Thoracic aorta (tissue), 2 donors: Measurements from ENCODE around the gene ATF7. TPM values are rescaled to one million over a fixed set of nuclear protein-coding genes. Genes with fewer than 3 reads are reported as not detected.
A peak's percentile ranks its signal among the peaks of the same experiment; 100 is the strongest.

Experiments
- ATAC-seq: fragments of 150-250 bp; one replicate; pipeline ENCODE4 v1.8.0; 2017; ENCODE audit warnings: low read depth; ENCODE audit not compliant: insufficient number of reproducible peaks, low FRiP score
- DNase-seq: peaks from one replicate; pipeline ENCODE4 v3.0.0-alpha.2; 2020; ENCODE audit warnings: low spot score
- H3K27ac ChIP-seq, 2 donors: fragments of 200-600 bp; sonication (generic); 1 replicate in 1 of 2; 2 replicates in 1 of 2; pipeline ENCODE4 v1.5.1; 2016; ENCODE audit warnings: mild to moderate bottlenecking in 2 of 2, moderate library complexity in 2 of 2
- H3K27me3 ChIP-seq: fragments of 200-600 bp; sonication (generic); replicated peaks from 2 replicates; pipeline ENCODE4 v1.6.0; 2016; ENCODE audit warnings: mild to moderate bottlenecking; ENCODE audit not compliant: insufficient read depth
- H3K36me3 ChIP-seq: fragments of 200-600 bp; sonication (generic); one replicate; pipeline ENCODE4 v1.5.1; 2016
- H3K4me1 ChIP-seq, 2 donors: fragments of 200-600 bp; sonication (generic); 1 replicate in 1 of 2; 2 replicates in 1 of 2; pipeline versions ENCODE4 v1.5.1 to v1.6.0; 2016; ENCODE audit warnings: low read depth in 2 of 2, mild to moderate bottlenecking in 1 of 2; ENCODE audit not compliant: control insufficient read depth in 1 of 2
- H3K4me3 ChIP-seq: fragments of 200-600 bp; sonication (generic); 2 replicates; pipeline ENCODE4 v1.5.1; 2016; ENCODE audit warnings: mild to moderate bottlenecking
- H3K9me3 ChIP-seq: fragments of 200-600 bp; sonication (generic); 2 replicates; pipeline ENCODE4 v1.5.1; 2016
- CTCF ChIP-seq: fragments of 200-600 bp; sonication (generic); IDR thresholded peaks from one replicate; pipeline ENCODE4 v1.5.1; 2019; ENCODE audit warnings: antibody characterized with exemption
- total RNA-seq, 2 donors: library from RNA; depleted of rRNA; stranded (reverse); fragments of >200 nt; gene quantifications; one replicate each; pipeline versions ENCODE4 v1.1.0 to v1.2.3, GENCODE V29; 2016

ATF7 gene
- total RNA-seq, 2 donors from 2014 or later, result 24.4 to 82.1 TPM

- ATAC-seq, result no peak
Measured at GRCh38 chr12:53591301-53592206, 34.6 kb downstream of the ATF7 start.

GRCh38 chr12:53590652-53591051 is 35.5 kb downstream of the ATF7 start:
- Histone ChIP-seq H3K4me1 (peaks cover 32 to 75% of the 10 kb centered on the region in 2 donors), H3K27ac (peak overlapping the region; percentile 19 to 72)
- no peak for ATAC-seq

More at GRCh38 chr12:53591301-53592206, 34.6 kb downstream of the ATF7 start:
- Histone ChIP-seq H3K4me1 (peaks cover 32 to 81% of the 10 kb centered on the region in 2 donors), H3K9me3 (no peaks in the 10 kb centered on the region), H3K4me3 (peak overlapping the region; percentile 56), H3K27me3 (no peaks in the 10 kb centered on the region), H3K27ac (peak overlapping the region; percentile 67 to 72), H3K36me3 (no peaks in the 10 kb centered on the region)
- DNase-seq, result no peak
- TF ChIP-seq CTCF, result no peak

GRCh38 chr12:53589915-53590314 is 36.3 kb downstream of the ATF7 start:
- no peak overlapping the region for H3K4me3 ChIP-seq
- H3K27ac ChIP-seq, result no peak overlapping the region
- peaks cover 32 to 75% of the 10 kb centered on the region in 2 donors for H3K4me1 ChIP-seq
- no peaks in the 10 kb centered on the region for H3K27me3 ChIP-seq
- H3K36me3 ChIP-seq, result no peaks in the 10 kb centered on the region
- no peaks in the 10 kb centered on the region for H3K9me3 ChIP-seq
- no peak for ATAC-seq
- DNase-seq, result no peak
- TF ChIP-seq CTCF, result no peak

More at GRCh38 chr12:53590652-53591051, 35.5 kb downstream of the ATF7 start:
- no peak for DNase-seq
- no peaks in the 10 kb centered on the region for H3K27me3 ChIP-seq
- no peak for TF ChIP-seq CTCF
- no peaks in the 10 kb centered on the region for H3K9me3 ChIP-seq
- H3K36me3 ChIP-seq, result no peaks in the 10 kb centered on the region
- H3K4me3 ChIP-seq, result no peak overlapping the region

GRCh38 chr12:53589423-53589822 is 36.8 kb downstream of the ATF7 start:
- Histone ChIP-seq H3K4me3 (no peak overlapping the region), H3K27me3 (no peaks in the 10 kb centered on the region), H3K27ac (no peak overlapping the region), H3K36me3 (no peaks in the 10 kb centered on the region), H3K4me1 (peaks cover 32 to 73% of the 10 kb centered on the region in 2 donors), H3K9me3 (no peaks in the 10 kb centered on the region)
- DNase-seq, result no peak
- TF ChIP-seq CTCF, result no peak
- ATAC-seq, result no peak

- no peaks in the 10 kb centered on the region for H3K27me3 ChIP-seq
- H3K4me1 ChIP-seq, result peaks cover 21 to 60% of the 10 kb centered on the region in 2 donors
- H3K36me3 ChIP-seq, result no peaks in the 10 kb centered on the region
- DNase-seq (no peak), ATAC-seq (no peak)
- no peak for TF ChIP-seq CTCF
- no peaks in the 10 kb centered on the region for H3K9me3 ChIP-seq
- H3K27ac ChIP-seq, result no peak overlapping the region
- no peak overlapping the region for H3K4me3 ChIP-seq
Measured at GRCh38 chr12:53588123-53588522, 38.1 kb downstream of the ATF7 start.
